ENCODE data around the gene NHS. TPM values are rescaled to one million over a fixed set of nuclear protein-coding genes. Genes with fewer than 3 reads are reported as not detected.
"Not testable (repeated sequence)": the region's sequence is repeated elsewhere in the genome, so short reads cannot be mapped to it uniquely, and the experiment has no call there.

Gene NHS
- total RNA-seq, 1 donor from 2014 or later = 12.1 TPM

GRCh38 chrX:17499512-17499911 is 124.5 kb downstream of the NHS start:
- H3K4me3 ChIP-seq = no peak overlapping the region
- H3K79me2 ChIP-seq (ENCODE audit: low read depth) = no peaks in the 10 kb centered on the region
- Mint-ChIP-seq H3K36me3 (peaks cover 1% of the 10 kb centered on the region), H3K4me3 (no peak overlapping the region), H3K4me1 (peaks cover 7% of the 10 kb centered on the region), H3K27ac (no peak overlapping the region), H3K27me3 (ENCODE audit: insufficient read depth, low read depth) (peaks cover 2% of the 10 kb centered on the region), H3K9me3 (no peaks in the 10 kb centered on the region)
- H3K36me3 ChIP-seq = no peaks in the 10 kb centered on the region
- TF ChIP-seq CTCF (IDR thresholded peaks at IDR 0.05) (no peak), EZH2phosphoT487 (IDR thresholded peaks at IDR 0.05) (no peak), EZH2 (IDR thresholded peaks at IDR 0.05) (no peak)
- H3K4me1 ChIP-seq = no peaks in the 10 kb centered on the region
- H3F3A ChIP-seq (ENCODE audit: low read depth) = no peaks in the 10 kb centered on the region
- H3K9me3 ChIP-seq (ENCODE audit: low read depth) = no peaks in the 10 kb centered on the region
- H2AFZ ChIP-seq (replicated peaks) = no peak overlapping the region
- no peaks in the 10 kb centered on the region for H3K27me3 ChIP-seq
- H3K9ac ChIP-seq = no peak overlapping the region
- no peaks in the 10 kb centered on the region for H4K20me1 ChIP-seq (ENCODE audit: low read depth)
- H3K27ac ChIP-seq = no peak overlapping the region
- no peak for DNase-seq (ENCODE audit: low spot score)
- no peak overlapping the region for H3K4me2 ChIP-seq

- no peaks in the 10 kb centered on the region for H3K79me2 ChIP-seq (ENCODE audit: low read depth)
- TF ChIP-seq CTCF (IDR thresholded peaks at IDR 0.05) (no peak), EZH2phosphoT487 (IDR thresholded peaks at IDR 0.05) (no peak), EZH2 (IDR thresholded peaks at IDR 0.05) (no peak)
- H3K36me3 ChIP-seq = no peaks in the 10 kb centered on the region
- DNase-seq (ENCODE audit: low spot score) = no peak
- no peak overlapping the region for H3K4me3 ChIP-seq
- no peak overlapping the region for H3K27ac Mint-ChIP-seq
- H3K4me1 ChIP-seq = no peaks in the 10 kb centered on the region
- H3K9ac ChIP-seq = no peak overlapping the region
- H3K27me3 ChIP-seq = no peaks in the 10 kb centered on the region
- H3K4me1 Mint-ChIP-seq = peaks cover 7% of the 10 kb centered on the region
- no peaks in the 10 kb centered on the region for H3K9me3 ChIP-seq (ENCODE audit: low read depth)
- no peaks in the 10 kb centered on the region for H4K20me1 ChIP-seq (ENCODE audit: low read depth)
- peaks cover 2% of the 10 kb centered on the region for H3K27me3 Mint-ChIP-seq (ENCODE audit: insufficient read depth, low read depth)
- no peaks in the 10 kb centered on the region for H3F3A ChIP-seq (ENCODE audit: low read depth)
- H3K4me3 Mint-ChIP-seq = no peak overlapping the region
- no peaks in the 10 kb centered on the region for H3K9me3 Mint-ChIP-seq
- no peak overlapping the region for H3K27ac ChIP-seq
- no peak overlapping the region for H3K4me2 ChIP-seq
- peaks cover 1% of the 10 kb centered on the region for H3K36me3 Mint-ChIP-seq
- no peak overlapping the region for H2AFZ ChIP-seq (replicated peaks)
These were observed 125.2 kb downstream of the NHS start for GRCh38 chrX:17500145-17500579.

DNA sequence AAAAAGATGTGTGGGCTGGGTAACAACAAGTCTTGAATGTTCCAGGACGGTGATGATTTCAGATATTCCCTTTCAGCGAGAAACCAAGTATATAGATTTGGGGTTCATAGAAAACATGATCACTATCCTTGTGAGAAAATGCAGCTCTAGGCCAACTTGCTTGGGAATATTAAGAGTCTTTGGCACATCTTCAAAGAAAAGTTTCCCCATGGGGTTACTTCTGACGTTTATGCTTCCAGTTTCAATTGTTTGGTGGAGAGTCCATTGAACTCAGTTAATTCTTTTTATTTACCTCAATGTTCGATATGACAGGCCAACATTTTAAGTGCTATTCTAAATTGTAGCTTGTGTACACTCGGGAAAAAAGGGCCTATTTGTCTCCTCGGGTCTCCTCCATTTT is 126.7 kb downstream of the NHS start:
- Histone ChIP-seq H3K9me3 (ENCODE audit: low read depth) (no peaks in the 10 kb centered on the region), H3K9ac (no peak overlapping the region), H3K79me2 (ENCODE audit: low read depth) (no peaks in the 10 kb centered on the region), H3K4me3 (no peak overlapping the region), H3K4me2 (no peak overlapping the region), H3K4me1 (no peaks in the 10 kb centered on the region), H4K20me1 (ENCODE audit: low read depth) (no peaks in the 10 kb centered on the region), H3K27me3 (no peaks in the 10 kb centered on the region), H2AFZ (replicated peaks) (no peak overlapping the region), H3K27ac (no peak overlapping the region), H3F3A (ENCODE audit: low read depth) (no peaks in the 10 kb centered on the region), H3K36me3 (no peaks in the 10 kb centered on the region)
- no peak overlapping the region for H3K27ac Mint-ChIP-seq
- H3K4me1 Mint-ChIP-seq = peaks cover 7% of the 10 kb centered on the region
- no peak for DNase-seq (ENCODE audit: low spot score)
- peaks cover 7% of the 10 kb centered on the region for H3K9me3 Mint-ChIP-seq
- H3K27me3 Mint-ChIP-seq (ENCODE audit: insufficient read depth, low read depth) = peaks cover 2% of the 10 kb centered on the region
- TF ChIP-seq EZH2 (IDR thresholded peaks at IDR 0.05) = no peak
- TF ChIP-seq EZH2phosphoT487 (IDR thresholded peaks at IDR 0.05) = no peak
- no peak for TF ChIP-seq CTCF (IDR thresholded peaks at IDR 0.05)
- H3K4me3 Mint-ChIP-seq = no peak overlapping the region
- peaks cover 1% of the 10 kb centered on the region for H3K36me3 Mint-ChIP-seq

GRCh38 chrX:17506352-17506751 is 131.4 kb downstream of the NHS start:
- not testable (repeated sequence) for H3K4me1 Mint-ChIP-seq; H3K36me3 Mint-ChIP-seq; H3K9ac ChIP-seq; H2AFZ ChIP-seq (replicated peaks); H3K4me1 ChIP-seq; H3K27ac Mint-ChIP-seq; H3K4me3 ChIP-seq; H3K36me3 ChIP-seq; H3K27me3 Mint-ChIP-seq (ENCODE audit: insufficient read depth, low read depth); H3K27ac ChIP-seq; H3K27me3 ChIP-seq; H3K4me2 ChIP-seq; DNase-seq (ENCODE audit: low spot score); H3K4me3 Mint-ChIP-seq; H3K9me3 ChIP-seq (ENCODE audit: low read depth); H4K20me1 ChIP-seq (ENCODE audit: low read depth); H3K79me2 ChIP-seq (ENCODE audit: low read depth); H3F3A ChIP-seq (ENCODE audit: low read depth)
- peaks cover 19% of the 10 kb centered on the region for H3K9me3 Mint-ChIP-seq

Data from neural progenitor cell (in vitro differentiated cells).